GM10847 (cell line): ENCODE data around the gene EVL.

ENCODE experiments used
- POLR2A ChIP-seq: IDR thresholded peaks from 2 replicates; pipeline ENCODE4 v1.6.1; 2011; ENCODE audit not compliant: insufficient read length; ENCODE audit errors: extremely low read depth

Gene EVL

DNA sequence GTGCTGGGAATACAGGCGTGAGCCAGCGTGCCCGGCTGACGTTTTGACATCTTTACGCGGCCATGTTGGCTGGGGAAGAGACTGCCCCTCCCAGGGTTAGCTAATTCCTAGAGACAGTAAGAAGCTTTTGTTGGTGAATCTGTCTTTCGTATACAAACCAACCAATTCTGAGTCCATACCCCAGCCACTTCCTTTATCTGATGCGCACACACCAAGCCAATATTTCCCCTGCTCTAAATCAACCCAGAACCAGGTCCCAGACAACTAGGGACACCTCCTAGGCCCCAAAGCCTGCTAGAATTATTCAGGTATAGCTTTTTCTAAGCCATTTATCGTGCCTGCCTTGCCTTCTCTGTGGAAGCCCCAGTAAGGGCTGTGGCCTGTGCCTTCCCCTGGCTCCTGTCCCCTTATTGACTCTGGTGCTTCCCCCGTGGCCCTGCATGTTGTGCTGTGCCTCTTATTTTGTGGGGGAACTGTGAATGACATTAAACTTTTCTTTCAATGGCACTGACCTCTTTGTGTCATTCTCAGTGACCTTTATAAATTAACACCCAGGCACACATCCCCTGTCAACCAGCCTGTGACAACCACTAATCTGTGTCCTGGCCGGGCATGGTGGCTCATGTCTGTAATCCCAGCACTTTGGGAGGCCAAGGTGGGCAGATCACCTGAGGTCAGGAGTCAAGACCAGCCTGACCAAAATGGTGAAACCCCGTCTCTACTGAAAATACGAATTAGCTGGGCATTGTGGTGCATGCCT is 10.7 kb upstream of the EVL start:
- no peak for TF ChIP-seq POLR2A

DNA sequence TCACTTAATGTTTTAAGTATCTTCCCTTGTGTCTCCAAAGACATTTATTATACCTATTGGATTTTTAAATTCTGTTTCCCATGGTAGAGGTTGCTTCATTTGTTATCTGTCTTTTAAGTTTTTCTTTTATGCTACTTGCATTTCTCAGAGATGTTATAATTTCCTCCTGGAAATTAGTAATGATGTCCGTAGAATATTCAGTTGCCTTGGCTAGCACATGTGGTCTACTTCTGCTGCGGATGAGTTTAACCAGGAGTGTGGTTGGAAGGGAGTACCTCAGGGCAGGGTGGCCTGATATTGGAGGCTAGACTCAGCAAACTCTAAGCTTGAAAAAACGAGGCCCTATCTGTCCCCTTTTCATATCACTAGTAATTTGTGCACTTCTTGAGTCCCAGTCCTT is 8.8 kb upstream of the EVL start:
- TF ChIP-seq POLR2A: no peak

DNA sequence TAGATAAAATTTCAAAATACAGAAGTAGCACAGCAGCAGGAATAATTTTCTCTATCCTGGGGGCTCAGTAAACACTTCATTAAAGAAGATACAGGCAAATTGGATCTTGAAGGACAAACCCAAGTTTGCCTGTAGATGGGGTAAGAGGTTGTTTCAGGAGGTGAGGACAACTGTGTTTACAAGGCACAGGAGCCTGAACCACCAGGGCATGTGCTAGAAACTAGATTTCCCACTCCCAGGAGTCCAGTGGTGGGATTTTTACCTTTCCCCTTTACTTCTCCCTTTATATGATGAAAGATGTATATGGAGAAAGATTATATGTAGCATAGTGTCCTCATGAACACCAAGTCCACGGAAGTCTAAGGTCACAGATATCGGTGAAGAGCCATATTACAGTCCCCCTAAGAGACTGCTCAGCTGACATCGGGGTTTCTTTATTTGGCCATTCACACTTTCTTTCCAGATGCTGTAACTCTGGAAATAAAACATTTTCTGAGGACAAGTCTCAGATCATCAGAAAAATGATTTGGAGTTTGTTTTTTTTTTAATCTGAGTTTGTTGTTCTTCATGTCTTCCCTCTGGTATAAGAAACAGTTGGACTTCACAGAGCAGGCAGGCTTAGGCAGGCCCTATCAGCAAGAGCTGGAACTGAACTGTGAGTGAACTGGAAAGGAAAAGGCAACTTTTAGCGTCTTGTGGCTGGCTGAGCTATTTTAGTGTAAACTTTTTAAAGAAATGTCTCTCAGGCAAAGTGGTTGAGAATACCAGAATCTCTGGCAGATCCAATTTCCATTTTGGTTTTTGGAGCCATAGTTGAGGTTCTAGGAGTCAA is 8.0 kb upstream of the EVL start:
- TF ChIP-seq POLR2A: no peak

DNA sequence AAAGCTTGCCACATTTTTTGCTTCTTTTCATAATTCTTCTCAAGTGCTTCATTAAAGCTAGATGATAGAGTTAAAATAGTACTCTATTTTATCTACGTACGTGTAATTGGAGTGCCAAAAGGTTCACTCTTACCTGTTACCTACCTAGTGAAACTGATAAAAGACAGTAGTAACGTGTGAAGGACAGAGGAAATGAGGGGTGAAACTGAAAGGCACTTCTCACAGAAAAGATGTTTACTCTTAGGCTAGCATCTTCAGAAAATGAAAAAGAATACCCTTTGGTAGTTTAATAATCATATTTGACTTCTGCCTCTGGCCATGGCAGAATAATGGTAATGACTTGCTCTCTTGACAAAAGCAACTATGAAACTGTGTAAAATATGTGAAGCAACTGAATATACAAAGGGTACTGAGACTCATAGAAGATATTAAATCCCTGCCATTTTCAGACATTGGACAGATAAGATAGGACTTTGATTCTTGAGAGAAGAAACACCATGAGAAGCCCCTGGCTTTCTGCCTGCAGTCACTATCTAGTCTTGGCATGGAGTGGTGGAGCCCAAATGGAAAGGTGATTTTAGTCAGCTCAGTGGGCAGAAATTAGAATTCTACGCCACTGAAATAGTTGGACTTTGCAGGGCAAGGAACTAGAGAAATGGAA is 6.3 kb upstream of the EVL start:
- no peak for TF ChIP-seq POLR2A

DNA sequence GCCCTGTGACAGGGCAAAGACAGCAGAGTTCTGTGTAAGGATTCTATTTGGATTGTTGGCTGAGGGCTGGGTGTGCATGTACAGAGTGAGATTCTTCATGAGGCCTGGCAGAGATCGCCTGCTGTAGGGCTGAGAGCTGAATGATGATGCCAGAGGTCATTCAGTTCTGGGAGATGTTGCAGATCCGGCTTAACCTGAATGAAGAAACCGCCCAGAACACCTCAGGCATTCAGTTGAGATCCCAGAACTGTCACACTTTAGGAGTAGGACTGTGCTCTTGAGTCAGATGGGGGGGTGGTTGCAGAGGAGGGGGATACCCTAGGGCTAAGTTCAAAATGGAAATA is 5.8 kb upstream of the EVL start:
- TF ChIP-seq POLR2A: no peak

DNA sequence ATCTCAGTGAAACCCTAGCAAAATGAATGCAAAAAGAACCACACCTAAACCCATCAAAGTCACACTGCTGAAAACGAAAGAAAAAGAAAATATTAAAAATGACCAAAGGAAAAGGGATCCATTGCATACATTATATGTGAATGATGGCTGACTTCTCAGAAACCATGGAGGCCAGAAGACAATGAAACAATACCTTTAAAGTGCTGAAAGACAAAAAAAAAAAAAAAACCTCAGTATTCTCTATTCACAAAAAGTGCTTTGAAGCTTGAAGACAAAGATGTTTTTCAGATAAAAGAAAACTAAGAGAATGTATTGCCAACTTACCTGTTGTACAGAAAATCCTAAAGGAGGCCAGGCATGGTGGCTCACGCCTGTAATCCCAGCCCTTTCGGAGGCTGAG is 4.5 kb upstream of the EVL start:
- TF ChIP-seq POLR2A: no peak

DNA sequence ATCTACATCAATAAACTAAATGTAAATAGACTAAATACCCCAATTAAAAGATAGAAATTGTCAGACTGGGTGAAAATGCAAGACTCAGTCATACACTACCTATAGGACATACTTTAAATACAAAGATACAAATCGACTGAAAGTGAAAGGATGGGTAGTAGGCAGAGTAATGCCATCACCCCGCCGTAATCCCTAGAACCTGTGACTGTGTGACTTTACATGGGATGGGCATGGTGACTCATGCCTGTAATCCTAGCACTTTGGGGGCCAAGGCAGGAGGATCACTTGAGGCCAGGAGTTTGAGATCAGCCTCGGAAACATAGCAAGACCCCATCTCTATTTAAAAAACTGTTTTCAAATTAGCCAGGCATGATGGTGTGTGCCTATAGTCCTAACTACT is 2.6 kb upstream of the EVL start:
- TF ChIP-seq POLR2A: no peak

DNA sequence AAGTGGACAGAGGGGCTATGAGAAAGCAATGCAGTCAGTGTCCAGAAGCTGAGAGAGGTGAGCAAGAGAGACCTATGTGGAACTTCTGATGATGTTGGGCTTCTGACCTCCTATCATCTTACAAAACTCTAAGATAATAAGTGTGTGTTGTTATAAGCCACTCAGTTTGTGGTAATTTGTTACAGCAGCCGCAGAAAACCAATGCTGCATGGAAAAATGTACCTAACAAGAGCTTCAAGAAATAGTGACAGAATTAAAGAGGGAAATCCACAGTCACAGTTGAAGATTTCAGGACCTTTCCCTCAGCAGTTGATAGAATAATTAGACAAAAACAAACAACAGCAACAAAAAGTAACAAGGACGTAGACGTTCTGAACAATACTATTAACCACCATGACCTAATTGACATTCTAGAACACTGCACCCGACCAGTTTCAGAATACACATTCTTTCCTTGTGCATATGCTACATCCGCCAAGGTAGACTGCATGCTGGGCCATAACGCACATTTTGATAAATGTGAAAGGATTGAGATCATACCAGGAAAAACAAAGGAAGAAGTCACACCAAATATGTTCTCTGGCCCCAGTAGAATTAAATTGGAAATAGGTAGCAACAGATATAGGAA is 1.8 kb upstream of the EVL start:
- no peak for TF ChIP-seq POLR2A

DNA sequence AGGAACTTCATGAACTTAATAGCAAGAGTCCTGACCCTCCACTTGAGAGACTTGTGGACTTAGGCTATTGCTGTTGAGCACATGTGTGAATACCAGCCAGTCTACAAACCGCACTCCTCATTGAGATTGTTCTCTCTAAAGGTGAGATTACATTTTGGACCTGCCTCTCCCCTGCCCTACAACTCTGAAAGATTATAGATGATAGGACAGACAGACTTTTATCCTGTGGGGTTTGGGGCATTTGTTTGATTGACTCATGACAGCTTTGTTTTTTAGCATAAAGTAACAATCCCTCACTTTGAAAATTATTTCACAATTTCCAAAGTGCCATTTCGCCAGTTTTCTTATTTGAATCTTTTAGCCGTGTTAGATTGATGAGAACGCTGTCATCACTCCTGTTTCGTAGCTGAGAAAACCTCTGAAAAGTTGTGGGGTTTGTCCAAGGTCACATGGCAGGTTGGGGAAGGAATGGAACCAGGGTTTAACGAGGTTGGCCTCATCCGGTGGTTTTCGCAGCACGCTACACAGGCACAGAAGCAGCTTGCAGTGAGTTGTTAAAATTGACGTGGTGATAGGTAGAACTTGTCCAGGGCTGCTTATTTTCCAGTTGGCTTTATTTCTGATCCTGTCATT is 836 bp downstream of the EVL start:
- TF ChIP-seq POLR2A: peak; percentile 45

DNA sequence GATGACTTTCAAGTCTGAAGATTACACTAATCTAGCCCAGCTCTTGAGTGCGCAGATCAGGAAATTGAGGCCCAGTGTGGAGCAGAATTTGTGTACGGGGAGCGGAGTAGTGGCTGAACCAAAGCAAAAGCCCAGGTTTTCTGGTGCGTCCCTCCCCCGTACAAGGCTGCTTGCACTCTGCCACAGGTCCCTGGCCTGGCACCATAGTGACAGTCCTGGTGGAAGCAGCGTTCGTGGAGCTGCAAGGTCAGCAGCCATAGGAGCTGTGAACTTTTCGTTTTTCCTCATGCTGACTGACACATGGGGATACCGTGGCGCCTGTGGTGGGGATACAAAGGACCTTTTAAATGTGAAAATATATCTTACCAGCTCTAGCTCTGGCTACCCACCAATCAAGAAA is 1.7 kb downstream of the EVL start:
- TF ChIP-seq POLR2A: no peak

DNA sequence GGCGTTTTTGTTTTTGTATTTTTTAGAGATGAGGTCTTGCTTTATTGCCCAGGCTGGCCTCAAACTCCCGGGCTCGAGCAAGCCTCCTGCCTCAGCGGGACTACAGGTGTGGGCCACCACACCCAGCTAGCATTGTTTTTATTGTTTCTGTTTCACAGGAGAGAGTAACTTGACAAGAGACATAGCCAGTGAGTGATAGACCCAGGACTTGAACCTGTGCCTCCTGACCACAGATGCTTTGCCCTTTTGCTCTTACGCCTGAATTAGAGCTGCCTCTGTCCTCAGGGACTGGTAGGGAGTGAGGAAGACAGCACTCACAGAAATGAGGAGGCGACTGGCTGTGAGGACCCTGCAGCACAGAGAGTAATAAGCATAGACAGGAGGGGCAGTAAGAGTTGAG is 2.3 kb downstream of the EVL start:
- TF ChIP-seq POLR2A: no peak

DNA sequence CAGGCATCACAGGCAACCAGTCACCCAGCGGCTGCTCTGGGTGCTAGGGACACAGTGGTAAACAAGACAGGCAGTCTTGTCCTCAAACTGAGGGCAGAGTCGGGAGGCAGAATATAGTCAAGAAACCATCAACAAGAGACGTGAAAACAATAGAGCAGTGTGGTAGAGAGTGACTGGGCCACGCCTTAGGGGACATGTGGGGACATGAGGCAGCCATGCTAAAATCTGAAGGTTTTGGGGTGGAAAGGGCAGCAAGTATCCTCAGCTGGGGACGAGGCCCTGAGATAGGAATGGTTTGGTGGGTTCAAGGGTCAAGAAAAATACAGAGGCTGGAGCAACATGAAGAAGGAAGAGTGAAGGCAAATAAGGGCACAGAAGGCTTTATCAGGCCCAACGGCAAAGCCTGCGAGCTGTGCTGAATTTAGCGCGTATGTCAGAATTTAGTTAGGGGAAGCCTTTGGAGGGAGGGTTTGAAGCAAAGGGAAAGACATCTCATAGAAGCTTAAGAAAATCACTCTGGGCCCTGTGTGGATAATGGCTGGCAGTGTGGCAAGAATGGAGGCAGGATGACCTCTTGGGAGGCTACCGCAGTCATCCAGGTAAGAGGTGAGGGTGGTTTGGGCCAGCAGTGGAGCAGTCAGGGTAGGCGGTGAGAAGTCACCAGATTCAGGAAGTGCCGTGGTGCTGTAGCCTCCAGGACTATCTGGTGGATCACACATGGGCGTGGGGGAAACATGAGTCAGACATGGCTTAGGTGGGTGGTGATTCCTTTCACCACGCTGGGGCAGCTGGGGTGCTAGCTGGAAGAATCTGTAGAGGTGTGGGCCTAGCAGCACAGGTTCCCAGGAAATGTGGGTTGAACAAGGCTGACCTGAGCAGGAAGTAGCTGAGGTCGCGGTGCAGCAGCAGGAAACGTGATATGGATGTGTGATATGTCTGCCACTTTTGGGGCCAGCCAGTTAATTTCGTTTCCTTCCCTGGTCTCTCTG is 3.0 kb downstream of the EVL start:
- TF ChIP-seq POLR2A: peak; percentile 32

DNA sequence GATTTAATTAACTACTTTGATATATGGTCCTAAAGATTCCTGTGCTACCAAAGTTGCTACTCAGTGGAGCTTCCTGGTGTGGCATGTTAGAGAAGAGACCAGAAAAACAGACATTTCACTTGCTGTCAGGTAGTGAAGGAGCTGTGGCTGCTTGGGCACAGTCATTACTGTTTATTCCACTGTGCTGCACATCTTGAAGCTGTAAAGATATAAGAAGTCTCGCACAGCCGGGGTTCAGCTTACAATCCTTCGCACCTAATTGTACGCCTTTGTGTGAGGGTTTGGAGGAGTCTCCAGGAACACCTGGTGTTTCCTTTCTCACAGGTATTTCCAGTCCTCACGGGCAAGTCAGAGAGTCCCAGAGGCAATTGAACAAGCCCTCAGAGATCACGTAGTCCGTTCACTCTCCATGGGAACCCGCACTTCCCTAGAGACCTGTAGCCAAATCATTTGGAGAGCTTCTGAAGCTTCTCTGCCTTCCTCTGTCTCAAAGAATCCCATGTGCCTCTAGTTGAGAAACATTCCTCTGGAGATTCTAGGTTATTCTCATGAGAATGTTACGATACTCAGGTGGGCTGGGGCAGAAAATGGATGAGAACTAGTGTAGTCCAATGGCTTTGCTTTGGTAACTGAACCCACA is 4.1 kb downstream of the EVL start:
- TF ChIP-seq POLR2A: no peak

DNA sequence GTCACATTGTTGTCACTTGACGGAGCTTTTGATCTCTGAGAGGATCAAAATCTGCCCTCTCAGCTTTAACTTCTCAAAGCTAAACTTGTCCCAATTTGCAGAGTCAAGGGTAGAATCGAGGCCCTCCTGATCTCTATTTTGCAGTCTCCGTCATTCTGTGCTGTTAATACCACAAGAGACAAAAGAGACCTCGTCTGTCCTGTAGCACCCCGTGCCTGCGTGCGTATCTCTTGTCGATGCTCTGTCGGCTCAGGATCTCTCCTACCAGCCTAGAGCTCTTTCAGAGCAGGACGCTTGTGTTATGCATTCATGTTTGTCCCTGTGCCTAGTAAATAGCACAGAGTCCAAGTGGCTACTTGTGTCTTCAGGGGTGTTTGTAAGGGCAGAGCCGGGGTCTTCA is 5.1 kb downstream of the EVL start:
- TF ChIP-seq POLR2A: no peak
